ENCODE measurements around the gene TACC2.
"Not testable (repeated sequence)": the region's sequence is repeated elsewhere in the genome, so short reads cannot be mapped to it uniquely, and the experiment has no call there.

The TACC2 gene

DNA sequence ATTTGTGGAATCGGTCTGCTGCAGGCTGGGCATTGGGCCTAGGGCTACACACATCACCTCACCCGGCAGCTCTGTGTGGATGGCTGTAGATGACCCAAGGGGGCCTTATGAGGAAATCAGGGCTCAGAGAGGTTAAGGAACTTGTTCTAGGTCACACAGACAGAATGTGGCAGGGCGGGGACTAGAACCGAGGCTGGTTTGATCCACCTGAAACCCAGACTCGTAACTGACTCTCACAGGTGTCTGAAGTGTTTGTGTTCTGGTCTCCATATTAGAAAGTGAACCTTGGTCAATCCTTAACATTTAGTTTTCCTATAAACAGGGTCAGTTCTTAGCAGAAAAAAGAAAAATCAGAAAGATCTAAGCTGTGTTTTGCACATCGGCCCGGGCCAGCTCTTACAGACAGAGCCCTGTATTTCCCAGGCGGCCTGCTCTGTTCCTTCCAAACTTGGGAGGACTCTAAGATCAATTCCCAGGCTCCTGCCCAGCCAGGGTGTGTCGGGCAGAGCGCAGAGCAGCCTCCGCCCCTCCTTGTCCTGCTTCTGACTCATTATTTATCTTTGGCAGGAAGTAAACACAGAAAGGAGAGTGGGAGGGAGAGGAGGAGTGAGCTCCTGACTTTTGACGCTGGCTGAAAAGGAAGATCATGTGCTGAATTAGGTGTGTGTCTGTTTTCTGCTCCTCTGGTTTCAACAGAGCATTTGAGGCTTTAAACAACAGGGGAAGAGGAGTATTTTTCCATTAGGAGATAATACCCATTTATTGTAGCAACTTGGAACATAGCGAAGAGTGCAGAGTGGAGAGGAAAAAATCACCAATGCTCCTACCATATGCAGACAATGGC is 74.1 kb downstream of the TACC2 start:
- DNase-seq = no peak

- not testable (repeated sequence) for DNase-seq
Observed at GRCh38 chr10:122066337-122066939, 77.5 kb downstream of the TACC2 start.

DNA sequence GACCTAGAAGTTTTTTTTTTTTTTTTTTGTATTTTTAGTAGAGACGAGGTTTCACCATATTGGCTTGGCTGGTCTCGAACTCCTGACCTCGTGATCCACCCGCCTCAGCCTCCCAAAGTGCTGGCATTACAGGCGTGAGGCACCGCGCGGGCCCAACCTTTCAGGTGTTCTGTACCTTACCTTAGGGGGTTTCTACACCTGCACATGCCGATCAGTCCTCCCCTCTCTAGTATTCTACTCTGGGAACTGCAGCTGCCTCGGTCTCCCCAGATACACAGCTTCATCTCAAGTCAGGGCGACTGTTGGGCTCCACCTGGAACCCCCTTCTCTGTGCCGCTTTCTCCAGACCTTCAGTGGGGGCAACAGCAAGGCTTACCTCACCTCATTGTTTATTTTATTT is 79.9 kb downstream of the TACC2 start:
- no peak for DNase-seq

GRCh38 chr10:122072491-122072890 is 83.5 kb downstream of the TACC2 start:
- no peak for DNase-seq

- no peak for DNase-seq
Observed at GRCh38 chr10:122073508-122073907, 84.5 kb downstream of the TACC2 start.

DNA sequence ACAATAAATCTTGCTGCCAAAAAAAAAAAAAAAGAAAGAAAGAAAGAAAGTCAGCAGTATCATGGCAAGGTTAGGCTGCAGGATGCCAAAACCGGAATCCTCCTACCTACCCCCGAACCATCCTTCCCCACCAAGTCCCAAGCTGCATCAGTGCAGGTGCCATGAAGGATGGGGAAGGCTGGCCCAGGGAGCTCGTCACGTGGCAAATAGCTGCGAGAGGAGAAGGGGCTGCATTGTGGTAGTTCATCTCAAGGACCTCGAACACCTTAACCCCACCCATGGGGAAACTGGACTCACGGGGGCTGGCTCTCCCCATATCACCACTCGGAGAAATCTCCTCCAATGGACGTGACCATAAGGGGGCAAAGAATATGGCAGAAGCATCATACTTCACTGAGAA is 86.2 kb downstream of the TACC2 start:
- no peak for DNase-seq

DNA sequence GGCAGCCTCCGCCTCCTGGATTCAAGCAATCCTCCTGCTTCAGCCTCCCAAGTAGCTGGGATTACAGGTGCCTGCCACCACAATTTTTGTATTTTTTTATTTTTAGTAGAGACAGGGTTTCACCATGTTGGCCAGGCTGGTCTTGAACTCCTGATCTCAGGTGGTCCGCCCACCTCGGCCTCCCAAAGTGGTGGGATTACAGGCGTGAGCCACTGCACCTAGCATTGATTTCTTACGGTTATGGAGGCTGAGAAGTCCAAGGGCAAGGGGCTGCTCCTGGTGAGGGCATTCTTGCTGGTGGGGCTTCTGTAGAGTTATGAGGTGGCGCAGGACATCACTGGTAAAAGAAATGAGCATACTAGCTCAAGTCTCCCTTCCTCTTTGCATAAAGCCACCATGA is 86.9 kb downstream of the TACC2 start:
- not testable (repeated sequence) for DNase-seq

- no peak for DNase-seq
Observed at GRCh38 chr10:122077311-122077875, 88.4 kb downstream of the TACC2 start.

DNA sequence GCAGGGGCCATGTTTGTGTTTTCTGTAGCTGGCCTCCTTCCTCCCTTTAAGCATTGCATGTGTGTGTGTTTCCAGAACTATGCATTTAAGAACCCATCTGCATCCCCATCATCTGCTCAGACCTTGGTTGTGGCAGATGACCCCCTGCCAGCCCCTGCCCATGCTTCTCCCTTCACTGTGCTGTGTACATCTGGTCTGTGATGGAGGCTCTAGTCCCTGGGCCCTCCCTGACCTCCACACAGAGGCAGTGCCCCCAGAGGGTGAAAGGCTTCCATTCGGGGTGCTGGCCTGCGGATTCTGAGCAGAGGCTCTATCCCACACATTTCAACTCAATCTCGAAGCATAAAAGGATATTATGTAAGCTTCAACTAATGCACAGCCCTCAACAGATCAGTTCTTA is 89.4 kb downstream of the TACC2 start:
- DNase-seq = no peak

GRCh38 chr10:122078965-122079795 is 90.2 kb downstream of the TACC2 start:
- DNase-seq = no peak

DNA sequence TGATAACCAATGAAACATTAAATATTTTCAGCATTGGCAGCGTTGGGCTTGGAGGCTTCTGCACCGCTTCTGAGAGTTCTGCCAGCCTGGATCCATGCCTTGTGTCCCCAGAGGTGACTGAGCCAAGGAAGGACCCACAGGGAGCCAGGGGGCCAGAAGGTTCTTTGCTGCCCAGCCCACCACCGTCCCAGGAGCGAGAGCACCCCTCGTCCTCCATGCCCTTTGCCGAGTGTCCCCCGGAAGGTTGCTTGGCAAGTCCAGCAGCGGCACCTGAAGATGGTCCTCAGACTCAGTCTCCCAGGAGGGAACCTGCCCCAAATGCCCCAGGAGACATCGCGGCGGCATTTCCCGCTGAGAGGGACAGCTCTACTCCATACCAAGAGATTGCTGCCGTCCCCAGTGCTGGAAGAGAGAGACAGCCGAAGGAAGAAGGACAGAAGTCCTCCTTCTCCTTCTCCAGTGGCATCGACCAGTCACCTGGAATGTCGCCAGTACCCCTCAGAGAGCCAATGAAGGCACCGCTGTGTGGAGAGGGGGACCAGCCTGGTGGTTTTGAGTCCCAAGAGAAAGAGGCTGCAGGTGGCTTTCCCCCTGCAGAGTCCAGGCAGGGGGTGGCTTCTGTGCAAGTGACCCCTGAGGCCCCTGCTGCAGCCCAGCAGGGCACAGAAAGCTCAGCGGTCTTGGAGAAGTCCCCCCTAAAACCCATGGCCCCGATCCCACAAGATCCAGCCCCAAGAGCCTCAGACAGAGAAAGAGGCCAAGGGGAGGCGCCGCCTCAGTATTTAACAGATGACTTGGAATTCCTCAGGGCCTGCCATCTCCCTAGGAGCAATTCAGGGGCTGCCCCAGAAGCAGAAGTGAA is 93.9 kb downstream of the TACC2 start:
- DNase-seq = no peak

DNA sequence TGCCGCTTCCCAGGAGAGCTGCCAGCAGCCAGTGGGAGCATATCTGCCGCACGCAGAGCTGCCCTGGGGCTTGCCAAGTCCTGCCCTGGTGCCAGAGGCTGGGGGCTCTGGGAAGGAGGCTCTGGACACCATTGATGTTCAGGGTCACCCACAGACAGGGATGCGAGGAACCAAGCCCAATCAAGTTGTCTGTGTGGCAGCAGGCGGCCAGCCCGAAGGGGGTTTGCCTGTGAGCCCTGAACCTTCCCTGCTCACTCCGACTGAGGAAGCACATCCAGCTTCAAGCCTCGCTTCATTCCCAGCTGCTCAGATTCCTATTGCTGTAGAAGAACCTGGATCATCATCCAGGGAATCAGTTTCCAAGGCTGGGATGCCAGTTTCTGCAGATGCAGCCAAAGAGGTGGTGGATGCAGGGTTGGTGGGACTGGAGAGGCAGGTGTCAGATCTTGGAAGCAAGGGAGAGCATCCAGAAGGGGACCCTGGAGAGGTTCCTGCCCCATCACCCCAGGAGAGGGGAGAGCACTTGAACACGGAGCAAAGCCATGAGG is 94.6 kb downstream of the TACC2 start:
- DNase-seq = no peak

DNA sequence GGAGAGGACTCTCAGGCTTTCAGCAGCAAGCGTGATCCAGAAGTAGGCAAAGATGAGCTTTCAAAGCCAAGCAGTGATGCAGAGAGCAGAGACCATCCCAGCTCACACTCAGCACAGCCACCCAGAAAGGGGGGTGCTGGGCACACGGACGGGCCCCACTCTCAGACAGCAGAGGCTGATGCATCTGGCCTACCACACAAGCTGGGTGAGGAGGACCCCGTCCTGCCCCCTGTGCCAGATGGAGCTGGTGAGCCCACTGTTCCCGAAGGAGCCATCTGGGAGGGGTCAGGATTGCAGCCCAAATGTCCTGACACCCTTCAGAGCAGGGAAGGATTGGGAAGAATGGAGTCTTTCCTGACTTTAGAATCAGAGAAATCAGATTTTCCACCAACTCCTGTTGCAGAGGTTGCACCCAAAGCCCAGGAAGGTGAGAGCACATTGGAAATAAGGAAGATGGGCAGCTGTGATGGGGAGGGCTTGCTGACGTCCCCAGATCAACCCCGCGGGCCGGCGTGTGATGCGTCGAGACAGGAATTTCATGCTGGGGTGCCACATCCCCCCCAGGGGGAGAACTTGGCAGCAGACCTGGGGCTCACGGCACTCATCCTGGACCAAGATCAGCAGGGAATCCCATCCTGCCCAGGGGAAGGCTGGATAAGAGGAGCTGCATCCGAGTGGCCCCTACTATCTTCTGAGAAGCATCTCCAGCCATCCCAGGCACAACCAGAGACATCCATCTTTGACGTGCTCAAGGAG is 95.5 kb downstream of the TACC2 start:
- DNase-seq = no peak

- no peak for DNase-seq
Observed at GRCh38 chr10:122085423-122085911, 96.5 kb downstream of the TACC2 start.

- DNase-seq = no peak
Observed at GRCh38 chr10:122086416-122087240, 97.7 kb downstream of the TACC2 start.

DNA sequence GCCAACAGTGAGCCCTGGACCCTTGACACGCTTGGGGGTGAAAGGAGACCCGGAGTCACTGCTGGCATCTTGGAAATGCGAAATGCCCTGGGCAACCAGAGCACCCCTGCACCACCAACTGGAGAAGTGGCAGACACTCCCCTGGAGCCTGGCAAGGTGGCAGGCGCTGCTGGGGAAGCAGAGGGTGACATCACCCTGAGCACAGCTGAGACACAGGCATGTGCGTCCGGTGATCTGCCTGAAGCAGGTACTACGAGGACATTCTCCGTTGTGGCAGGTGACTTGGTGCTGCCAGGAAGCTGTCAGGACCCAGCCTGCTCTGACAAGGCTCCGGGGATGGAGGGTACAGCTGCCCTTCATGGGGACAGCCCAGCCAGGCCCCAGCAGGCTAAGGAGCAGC is 98.5 kb downstream of the TACC2 start:
- no peak for DNase-seq

DNA sequence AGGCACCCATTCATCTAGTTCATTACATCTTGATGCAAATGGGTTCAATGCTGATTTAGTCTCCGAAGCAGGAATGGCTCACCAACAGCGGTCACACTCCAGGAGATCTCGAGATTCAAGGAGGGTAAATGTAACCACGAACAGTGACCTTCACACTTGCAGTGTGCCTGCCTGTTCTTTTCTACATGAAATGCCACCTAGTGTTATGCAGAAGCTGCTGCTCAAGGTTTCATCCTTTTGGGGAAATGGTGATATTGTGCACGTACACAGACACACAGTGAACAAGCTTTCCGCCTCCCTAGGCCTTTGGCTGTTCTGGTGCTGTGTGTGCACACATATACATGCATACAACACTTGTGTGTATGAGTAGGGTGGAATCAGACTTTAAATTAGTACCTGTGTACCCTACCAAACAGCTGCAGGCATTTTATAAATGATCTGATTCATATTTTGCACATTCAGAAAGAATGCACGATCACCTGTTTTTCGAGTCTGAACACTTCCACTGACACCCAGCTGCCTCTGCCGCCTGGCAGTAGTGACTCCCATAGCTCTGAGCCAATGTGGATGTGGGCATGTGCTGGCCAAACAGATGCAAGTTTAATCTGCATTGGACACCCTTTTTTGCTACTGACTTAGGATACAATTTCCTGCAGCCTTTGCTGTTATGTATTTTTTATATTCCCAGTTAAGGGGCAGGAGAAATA is 100.5 kb downstream of the TACC2 start:
- no peak for DNase-seq

DNA sequence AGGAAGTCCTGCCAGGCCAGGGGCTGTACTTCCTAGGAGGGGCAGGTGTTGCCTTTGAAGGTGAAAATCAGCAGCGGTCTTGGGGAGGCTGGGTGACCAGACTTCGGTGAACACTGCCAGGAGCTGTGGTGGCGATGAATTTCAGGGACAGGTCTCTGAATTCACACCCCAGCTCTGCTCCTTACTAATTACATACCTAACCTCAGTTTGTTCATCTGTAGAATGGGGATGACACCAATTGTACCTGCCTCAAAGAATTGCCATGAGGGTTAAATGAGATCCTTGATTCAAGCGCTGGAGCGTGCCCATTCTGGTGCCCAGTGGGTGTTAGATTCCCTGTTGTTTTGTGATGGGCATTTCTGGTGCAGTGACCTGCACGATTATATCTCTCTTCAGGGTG is 102.8 kb downstream of the TACC2 start:
- no peak for DNase-seq

DNA sequence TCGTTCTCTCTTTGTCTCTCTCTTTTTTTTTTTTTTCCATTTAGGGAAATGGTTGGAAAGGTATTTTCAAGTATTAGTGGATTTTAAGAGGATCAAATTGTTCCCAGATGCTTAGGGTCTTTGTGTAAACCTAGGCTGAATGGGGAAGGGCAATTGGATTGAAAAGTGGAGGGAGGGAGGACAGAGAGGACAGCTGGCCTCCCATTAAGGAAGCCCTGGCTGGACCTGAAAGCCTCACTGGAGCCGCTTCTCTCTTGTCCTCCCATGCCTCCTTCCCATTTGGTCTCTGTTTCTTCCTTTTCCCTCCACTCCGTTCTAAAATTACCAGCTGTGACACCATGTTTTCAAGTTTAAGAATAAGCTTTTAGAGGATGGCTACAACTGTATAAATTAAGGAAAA is 104.1 kb downstream of the TACC2 start:
- no peak for DNase-seq
